ENCODE measurements around the gene NDRG4.

NDRG4 gene, protein sequence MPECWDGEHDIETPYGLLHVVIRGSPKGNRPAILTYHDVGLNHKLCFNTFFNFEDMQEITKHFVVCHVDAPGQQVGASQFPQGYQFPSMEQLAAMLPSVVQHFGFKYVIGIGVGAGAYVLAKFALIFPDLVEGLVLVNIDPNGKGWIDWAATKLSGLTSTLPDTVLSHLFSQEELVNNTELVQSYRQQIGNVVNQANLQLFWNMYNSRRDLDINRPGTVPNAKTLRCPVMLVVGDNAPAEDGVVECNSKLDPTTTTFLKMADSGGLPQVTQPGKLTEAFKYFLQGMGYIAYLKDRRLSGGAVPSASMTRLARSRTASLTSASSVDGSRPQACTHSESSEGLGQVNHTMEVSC

DNA sequence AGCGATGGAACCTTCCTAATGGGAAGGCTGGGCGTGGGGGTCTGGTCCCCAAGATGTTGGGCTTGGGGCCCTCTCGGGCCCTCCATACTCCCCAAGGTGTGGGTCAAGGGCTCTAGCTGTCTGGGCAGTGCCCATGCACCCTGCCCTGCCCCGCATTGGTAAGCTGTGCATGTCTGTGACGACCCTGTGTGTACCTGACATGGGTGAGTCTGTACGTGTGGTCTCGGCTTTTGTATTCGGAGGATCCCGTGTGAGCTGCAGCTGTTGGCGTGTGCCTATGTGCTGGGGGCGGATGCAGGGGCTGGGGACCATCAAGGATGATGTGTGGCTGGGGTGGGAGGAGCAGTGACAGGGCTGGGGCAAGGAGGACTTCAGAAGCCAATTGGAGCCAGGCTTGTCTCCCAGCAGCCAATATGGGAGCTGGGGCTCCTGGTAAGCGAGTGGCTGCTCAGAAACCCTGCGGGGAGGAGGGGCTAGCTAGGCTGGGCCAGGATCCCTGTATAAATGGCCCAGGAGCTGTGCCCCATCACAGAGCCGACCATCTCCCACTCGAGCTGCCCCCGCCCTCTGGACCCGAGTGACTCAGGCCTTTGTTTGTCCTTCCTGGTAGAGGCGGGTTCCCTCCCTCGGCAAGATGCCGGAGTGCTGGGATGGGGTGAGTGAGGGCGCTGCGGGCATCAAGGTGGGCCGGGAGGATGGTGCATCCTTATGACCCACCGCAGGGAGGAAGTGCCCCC is at the start of gene NDRG4:
Gene NDRG4 (plus strand): TSS at position 529 of the 737 bp plus-strand sequence. CDS start 106 bp downstream, at position 635.
- ATAC-seq, result peak; percentile 59
- Mint-ChIP-seq H3K9me3 (no peaks in the 10 kb centered on the region), H3K27me3 (peaks cover 89% of the 10 kb centered on the region), H3K36me3 (no peaks in the 10 kb centered on the region), H3K4me3 (peak within 1 kb of the TSS; percentile 77), H3K4me1 (peaks cover 46% of the 10 kb centered on the region), H3K27ac (no peak within 1 kb of the TSS)

GRCh38 chr16:58450590-58450989 is 49.4 kb upstream of the NDRG4 start:
- Mint-ChIP-seq H3K4me1 (no peaks in the 10 kb centered on the region), H3K4me3 (no peak overlapping the region), H3K27me3 (peaks cover 25% of the 10 kb centered on the region), H3K36me3 (no peaks in the 10 kb centered on the region), H3K9me3 (no peaks in the 10 kb centered on the region), H3K27ac (no peak overlapping the region)
- no peak for ATAC-seq

DNA sequence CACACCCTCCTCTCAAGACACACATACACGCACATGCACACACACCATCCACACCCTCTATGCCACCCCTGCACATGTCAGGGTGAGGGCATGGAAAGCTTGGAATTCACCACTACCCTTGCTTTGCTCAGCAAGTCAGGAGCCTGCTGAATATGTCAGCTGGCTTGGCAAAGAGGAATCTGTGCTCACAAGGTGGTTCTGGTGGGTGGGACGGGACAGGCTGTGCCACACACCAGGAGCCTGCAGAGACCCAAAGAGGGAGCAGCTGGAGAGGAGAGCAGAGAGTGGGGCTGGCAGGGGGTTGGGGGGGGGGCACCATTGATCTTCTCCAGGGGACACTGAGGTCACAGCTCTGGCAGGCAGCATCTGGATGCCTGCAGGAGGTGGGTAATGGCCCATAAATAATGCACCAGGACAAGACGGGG is 48.7 kb upstream of the NDRG4 start:
- Mint-ChIP-seq H3K4me1 (no peaks in the 10 kb centered on the region), H3K4me3 (no peak overlapping the region), H3K27ac (no peak overlapping the region), H3K9me3 (no peaks in the 10 kb centered on the region), H3K36me3 (no peaks in the 10 kb centered on the region), H3K27me3 (peaks cover 25% of the 10 kb centered on the region)
- ATAC-seq, result no peak

GRCh38 chr16:58451945-58452401 is 48.0 kb upstream of the NDRG4 start:
- H3K4me3 Mint-ChIP-seq, result no peak overlapping the region
- no peaks in the 10 kb centered on the region for H3K9me3 Mint-ChIP-seq
- H3K36me3 Mint-ChIP-seq, result no peaks in the 10 kb centered on the region
- H3K27ac Mint-ChIP-seq, result no peak overlapping the region
- H3K27me3 Mint-ChIP-seq, result peaks cover 25% of the 10 kb centered on the region
- ATAC-seq, result no peak
- H3K4me1 Mint-ChIP-seq, result no peaks in the 10 kb centered on the region

DNA sequence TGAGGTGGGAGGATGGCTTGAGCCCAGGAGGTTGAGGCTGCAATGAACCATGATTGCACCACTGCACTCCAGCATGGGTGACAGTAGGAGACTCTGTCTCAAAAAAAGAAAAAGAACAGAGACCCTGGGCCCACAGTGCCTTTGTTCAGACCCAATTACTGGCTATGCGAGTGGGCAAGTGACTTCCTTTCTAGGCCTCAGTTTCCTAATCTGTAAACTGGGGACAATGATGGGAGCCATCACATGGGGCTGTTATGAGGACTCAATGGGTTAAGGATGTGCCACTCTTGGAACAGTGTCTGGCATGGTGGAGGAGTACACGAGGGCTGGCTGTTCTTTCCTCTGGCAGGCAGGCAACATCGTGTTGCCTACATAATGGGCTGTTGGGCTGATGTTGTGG is 47.3 kb upstream of the NDRG4 start:
- Mint-ChIP-seq H3K36me3 (no peaks in the 10 kb centered on the region), H3K27ac (no peak overlapping the region), H3K4me1 (no peaks in the 10 kb centered on the region), H3K27me3 (peaks cover 25% of the 10 kb centered on the region), H3K4me3 (no peak overlapping the region), H3K9me3 (no peaks in the 10 kb centered on the region)
- no peak for ATAC-seq

- Mint-ChIP-seq H3K27ac (no peak overlapping the region), H3K36me3 (no peaks in the 10 kb centered on the region), H3K27me3 (peaks cover 31% of the 10 kb centered on the region), H3K9me3 (no peaks in the 10 kb centered on the region), H3K4me1 (peaks cover 5% of the 10 kb centered on the region), H3K4me3 (no peak overlapping the region)
- ATAC-seq, result no peak
Measured at GRCh38 chr16:58454178-58454577, 45.8 kb upstream of the NDRG4 start.

- ATAC-seq, result no peak
- Mint-ChIP-seq H3K4me1 (peaks cover 10% of the 10 kb centered on the region), H3K9me3 (no peaks in the 10 kb centered on the region), H3K27ac (no peak overlapping the region), H3K36me3 (no peaks in the 10 kb centered on the region), H3K27me3 (peaks cover 32% of the 10 kb centered on the region), H3K4me3 (no peak overlapping the region)
Measured at GRCh38 chr16:58454856-58455255, 45.1 kb upstream of the NDRG4 start.

GRCh38 chr16:58455750-58456149 is 44.2 kb upstream of the NDRG4 start:
- Mint-ChIP-seq H3K9me3 (no peaks in the 10 kb centered on the region), H3K4me1 (peaks cover 10% of the 10 kb centered on the region), H3K27me3 (peaks cover 31% of the 10 kb centered on the region), H3K36me3 (no peaks in the 10 kb centered on the region), H3K4me3 (no peak overlapping the region), H3K27ac (no peak overlapping the region)
- ATAC-seq, result no peak

- H3K4me1 Mint-ChIP-seq, result peaks cover 10% of the 10 kb centered on the region
- H3K9me3 Mint-ChIP-seq, result no peaks in the 10 kb centered on the region
- H3K4me3 Mint-ChIP-seq, result no peak overlapping the region
- peaks cover 27% of the 10 kb centered on the region for H3K27me3 Mint-ChIP-seq
- H3K36me3 Mint-ChIP-seq, result no peaks in the 10 kb centered on the region
- H3K27ac Mint-ChIP-seq, result no peak overlapping the region
- no peak for ATAC-seq
Measured at GRCh38 chr16:58456193-58456592, 43.8 kb upstream of the NDRG4 start.

DNA sequence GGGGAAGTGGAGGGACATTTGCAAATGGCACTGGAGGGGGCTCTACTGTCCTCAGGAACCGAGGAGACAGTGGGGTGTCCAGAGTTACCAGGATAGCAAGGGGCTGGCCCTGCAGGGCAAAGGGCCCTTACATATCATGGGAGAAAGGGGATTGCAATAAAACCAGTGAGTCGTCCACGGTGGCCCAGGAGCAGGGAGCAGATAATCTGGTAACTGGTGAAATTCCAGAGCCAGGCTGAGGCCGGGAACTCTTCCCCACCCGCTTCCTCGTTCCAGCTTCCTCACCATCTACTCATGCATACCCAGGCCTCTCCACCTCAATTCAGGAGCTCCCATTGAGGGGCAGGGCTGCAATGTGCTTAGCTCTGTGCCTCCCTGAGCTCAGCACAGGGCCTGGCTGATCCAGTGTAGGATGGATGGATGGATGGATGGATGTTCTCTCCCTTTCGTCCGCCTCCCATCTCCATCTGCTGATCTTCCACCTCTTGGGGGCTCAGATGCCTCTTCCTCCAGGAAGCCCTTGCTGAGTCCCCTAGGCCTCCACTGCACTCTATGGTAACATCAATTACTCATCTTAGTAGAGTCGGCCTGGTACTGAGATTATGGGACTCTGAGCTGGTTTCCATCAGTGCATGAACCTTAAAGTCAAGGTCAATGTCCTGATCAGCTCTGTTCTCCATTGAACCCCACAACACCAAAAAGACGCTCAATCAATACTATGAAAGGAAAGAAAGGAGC is 41.2 kb upstream of the NDRG4 start:
- peaks cover 33% of the 10 kb centered on the region for H3K27me3 Mint-ChIP-seq
- no peaks in the 10 kb centered on the region for H3K36me3 Mint-ChIP-seq
- ATAC-seq, result peak; percentile 18
- H3K4me3 Mint-ChIP-seq, result no peak overlapping the region
- no peaks in the 10 kb centered on the region for H3K9me3 Mint-ChIP-seq
- peaks cover 10% of the 10 kb centered on the region for H3K4me1 Mint-ChIP-seq
- peak overlapping the region; percentile 9 for H3K27ac Mint-ChIP-seq

- Mint-ChIP-seq H3K4me3 (no peak overlapping the region), H3K9me3 (no peaks in the 10 kb centered on the region), H3K27me3 (peaks cover 30% of the 10 kb centered on the region), H3K36me3 (no peaks in the 10 kb centered on the region), H3K27ac (peak overlapping the region; percentile 9), H3K4me1 (peaks cover 11% of the 10 kb centered on the region)
- ATAC-seq, result peak; percentile 31
Measured at GRCh38 chr16:58459344-58460218, 40.4 kb upstream of the NDRG4 start.

DNA sequence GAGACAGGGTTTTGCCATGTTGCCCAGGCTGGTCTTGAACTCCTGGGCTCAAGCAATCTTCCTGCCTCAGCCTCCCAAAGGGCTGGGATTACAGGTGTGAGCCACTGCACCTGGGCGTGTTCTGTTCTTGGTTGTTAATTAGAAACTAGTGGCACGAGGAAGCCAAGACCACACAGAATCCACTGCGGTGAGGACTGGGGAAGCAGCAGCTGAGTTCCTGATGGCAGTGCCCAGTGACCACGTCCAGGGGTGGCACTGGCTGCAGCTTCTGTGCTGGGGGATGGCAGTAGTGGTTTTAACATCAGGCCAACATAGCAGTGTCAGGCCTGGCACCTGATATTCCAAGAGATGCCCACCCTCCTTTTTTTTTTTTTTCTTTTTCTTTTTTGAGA is 39.7 kb upstream of the NDRG4 start:
- no peak overlapping the region for H3K4me3 Mint-ChIP-seq
- no peak overlapping the region for H3K27ac Mint-ChIP-seq
- peaks cover 17% of the 10 kb centered on the region for H3K4me1 Mint-ChIP-seq
- H3K36me3 Mint-ChIP-seq, result no peaks in the 10 kb centered on the region
- H3K27me3 Mint-ChIP-seq, result peaks cover 30% of the 10 kb centered on the region
- ATAC-seq, result no peak
- H3K9me3 Mint-ChIP-seq, result no peaks in the 10 kb centered on the region

GRCh38 chr16:58461056-58461455 is 38.9 kb upstream of the NDRG4 start:
- Mint-ChIP-seq H3K4me3 (no peak overlapping the region), H3K9me3 (no peaks in the 10 kb centered on the region), H3K4me1 (peaks cover 20% of the 10 kb centered on the region), H3K36me3 (no peaks in the 10 kb centered on the region), H3K27ac (no peak overlapping the region), H3K27me3 (peaks cover 36% of the 10 kb centered on the region)
- ATAC-seq, result no peak

GRCh38 chr16:58461640-58462039 is 38.3 kb upstream of the NDRG4 start:
- Mint-ChIP-seq H3K4me1 (peaks cover 20% of the 10 kb centered on the region), H3K9me3 (no peaks in the 10 kb centered on the region), H3K27me3 (peaks cover 42% of the 10 kb centered on the region)

More at GRCh38 chr16:58461640-58462039, 38.3 kb upstream of the NDRG4 start:
- no peak overlapping the region for H3K27ac Mint-ChIP-seq
- no peak for ATAC-seq
- no peaks in the 10 kb centered on the region for H3K36me3 Mint-ChIP-seq
- no peak overlapping the region for H3K4me3 Mint-ChIP-seq

All from stimulated activated memory B cell treated with anti-CD40 and anti-IgM and Interleukin-4, amounts not matched to agents 10 μg/mL and 1 μg/mL and 100 μg/mL, for 72 hours (primary cell).